Activated CD4-positive, alpha-beta T cell treated with anti-CD3 and anti-CD28 coated beads for 36 hours (primary cell): ENCODE results near the gene STS. TPM values are rescaled to one million over a fixed set of nuclear protein-coding genes. Genes with fewer than 3 reads are reported as not detected.

Source experiments
- ATAC-seq: fragments of 200-7000 bp; cut with Tn5 transposase; one replicate; pipeline ENCODE4 v1.10.0; 2021; ENCODE audit warnings: mild to moderate bottlenecking, moderate library complexity
- CTCF ChIA-PET: fragments of 350-600 bp; sonication (Branson Sonifier 250); formaldehyde crosslinking; loops from one replicate; lab custom pipeline; 2021; ENCODE audit warnings: antibody characterized with exemption; lab: Charles Lee
- POLR2A ChIA-PET: fragments of 350-600 bp; sonication (Branson Sonifier 250); formaldehyde crosslinking; loops from one replicate; lab custom pipeline; 2021; ENCODE audit warnings: antibody characterized with exemption, inconsistent platforms; lab: Charles Lee
- DNase-seq: peaks from one replicate; pipeline ENCODE4 v3.0.0-alpha.2; 2020
- H3K27ac Mint-ChIP-seq: one replicate; pipeline ENCODE4 v1.8.0; 2021; ENCODE audit warnings: mixed read lengths
- H3K27me3 Mint-ChIP-seq: one replicate; pipeline ENCODE4 v1.8.0; 2021; ENCODE audit warnings: mixed read lengths
- H3K36me3 Mint-ChIP-seq: one replicate; pipeline ENCODE4 v1.8.0; 2021; ENCODE audit warnings: low read depth, mixed read lengths
- H3K4me1 Mint-ChIP-seq: one replicate; pipeline ENCODE4 v1.8.0; 2021; ENCODE audit warnings: mixed read lengths
- H3K4me3 Mint-ChIP-seq: one replicate; pipeline ENCODE4 v1.8.0; 2021; ENCODE audit warnings: mild to moderate bottlenecking, moderate library complexity, mixed read lengths
- H3K9me3 Mint-ChIP-seq: one replicate; pipeline ENCODE4 v1.8.0; 2021; ENCODE audit warnings: low read depth, mixed read lengths
- intact Hi-C, 2 experiments: fragments of 100-400 bp; cut with DNase I in 1 of 2; cut with micrococcal nuclease in 1 of 2; formaldehyde crosslinking; loops; one replicate each; pipeline versions ENCODE4 v1.14.2 to v1.15.1; 2022 to 2024; cut with DNase I, micrococcal nuclease
- total RNA-seq, 2 experiments: library from RNA; stranded (reverse); gene quantifications; one replicate each; pipeline ENCODE4 v1.2.3, GENCODE V29; 2021

The STS gene
- total RNA-seq, 2 experiments from 2014 or later, result 0.50 to 0.70 TPM

- Mint-ChIP-seq H3K27me3 (no peaks in the 10 kb centered on the region), H3K4me1 (peaks cover 1% of the 10 kb centered on the region), H3K9me3 (no peaks in the 10 kb centered on the region), H3K36me3 (peaks cover 10% of the 10 kb centered on the region), H3K4me3 (no peak overlapping the region), H3K27ac (no peak overlapping the region)
- no peak for ATAC-seq
- intact Hi-C loops, result no loop called here
- CTCF ChIA-PET, result no interaction called here
- no peak for DNase-seq
- POLR2A ChIA-PET, result no interaction called here
These were observed 31.4 kb upstream of the STS start for GRCh38 chrX:7116081-7116480.

- Mint-ChIP-seq H3K4me1 (no peaks in the 10 kb centered on the region), H3K27me3 (no peaks in the 10 kb centered on the region), H3K9me3 (no peaks in the 10 kb centered on the region), H3K4me3 (no peak overlapping the region), H3K36me3 (peaks cover 10% of the 10 kb centered on the region), H3K27ac (no peak overlapping the region)
- intact Hi-C loops, result no loop called here
- ATAC-seq (no peak), DNase-seq (no peak)
- ChIA-PET POLR2A (no interaction called here), CTCF (no interaction called here)
These were observed 29.9 kb upstream of the STS start for GRCh38 chrX:7117587-7117986.

GRCh38 chrX:7119950-7120877 is 27.3 kb upstream of the STS start:
- DNase-seq, result no peak
- ATAC-seq, result no peak
- Mint-ChIP-seq H3K4me1 (no peaks in the 10 kb centered on the region), H3K9me3 (no peaks in the 10 kb centered on the region), H3K36me3 (peaks cover 10% of the 10 kb centered on the region), H3K4me3 (no peak overlapping the region), H3K27ac (no peak overlapping the region), H3K27me3 (no peaks in the 10 kb centered on the region)
- intact Hi-C loops, result no loop called here
- CTCF ChIA-PET, result no interaction called here
- POLR2A ChIA-PET, result no interaction called here

GRCh38 chrX:7120878-7121219 is 26.7 kb upstream of the STS start:
- DNase-seq, result no peak
- intact Hi-C loops, result no loop called here
- Mint-ChIP-seq H3K4me1 (no peaks in the 10 kb centered on the region), H3K9me3 (no peaks in the 10 kb centered on the region), H3K27ac (no peak overlapping the region), H3K4me3 (no peak overlapping the region), H3K36me3 (peaks cover 16% of the 10 kb centered on the region), H3K27me3 (no peaks in the 10 kb centered on the region)
- ChIA-PET CTCF (no interaction called here), POLR2A (no interaction called here)
- no peak for ATAC-seq

- no peak for DNase-seq
- Mint-ChIP-seq H3K9me3 (no peaks in the 10 kb centered on the region), H3K27ac (no peak overlapping the region), H3K4me1 (no peaks in the 10 kb centered on the region), H3K27me3 (no peaks in the 10 kb centered on the region), H3K36me3 (peaks cover 6% of the 10 kb centered on the region), H3K4me3 (no peak overlapping the region)
- intact Hi-C loops, result no loop called here
- CTCF ChIA-PET, result no interaction called here
- ATAC-seq, result no peak
- POLR2A ChIA-PET, result no interaction called here
These were observed 20.5 kb upstream of the STS start for GRCh38 chrX:7127056-7127455.

- intact Hi-C loops, result loop anchor here in 1 of 2 experiments (2.0 kb wide), 1 partner anchor 39 kb away; no protein-coding TSS in a partner anchor
- POLR2A ChIA-PET, result no interaction called here
- DNase-seq (no peak), ATAC-seq (no peak)
- peak overlapping the region; percentile 55 for H3K27ac Mint-ChIP-seq
- H3K4me1 Mint-ChIP-seq, result peaks cover 27% of the 10 kb centered on the region
- no peaks in the 10 kb centered on the region for H3K27me3 Mint-ChIP-seq
- H3K4me3 Mint-ChIP-seq, result no peak overlapping the region
- CTCF ChIA-PET, result no interaction called here
- H3K36me3 Mint-ChIP-seq, result peaks cover 1% of the 10 kb centered on the region
- no peaks in the 10 kb centered on the region for H3K9me3 Mint-ChIP-seq
These were observed 15.9 kb upstream of the STS start for GRCh38 chrX:7131621-7132020.

- Mint-ChIP-seq H3K27me3 (no peaks in the 10 kb centered on the region), H3K9me3 (no peaks in the 10 kb centered on the region), H3K27ac (peak overlapping the region; percentile 47), H3K4me1 (peaks cover 27% of the 10 kb centered on the region), H3K36me3 (peaks cover 1% of the 10 kb centered on the region), H3K4me3 (no peak overlapping the region)
- intact Hi-C loops, result loop anchor here in 1 of 2 experiments (2.0 kb wide), 1 partner anchor 38 kb away; no protein-coding TSS in a partner anchor
- ATAC-seq (no peak), DNase-seq (peak; percentile 53)
- ChIA-PET CTCF (interaction anchor here (2.6 kb wide), 1 partner anchor 14 kb away, joined by 9 read pairs; the partner anchor contains the start of gene STS), POLR2A (no interaction called here)
These were observed 15.0 kb upstream of the STS start for GRCh38 chrX:7132335-7133049.

GRCh38 chrX:7133050-7133440 is 14.5 kb upstream of the STS start:
- no peak for ATAC-seq
- ChIA-PET CTCF (interaction anchor here (2.6 kb wide), 1 partner anchor 13 kb away, joined by 9 read pairs; the partner anchor contains the start of gene STS), POLR2A (no interaction called here)
- Mint-ChIP-seq H3K36me3 (peaks cover 5% of the 10 kb centered on the region), H3K4me3 (no peak overlapping the region), H3K9me3 (no peaks in the 10 kb centered on the region), H3K4me1 (peaks cover 31% of the 10 kb centered on the region), H3K27ac (peak overlapping the region; percentile 47), H3K27me3 (no peaks in the 10 kb centered on the region)
- no peak for DNase-seq
- intact Hi-C loops, result loop anchor here in 1 of 2 experiments (2.0 kb wide), 1 partner anchor 38 kb away; no protein-coding TSS in a partner anchor

- POLR2A ChIA-PET, result no interaction called here
- intact Hi-C loops, result no loop called here
- no peaks in the 10 kb centered on the region for H3K9me3 Mint-ChIP-seq
These were observed 12.5 kb upstream of the STS start for GRCh38 chrX:7134981-7135380.

GRCh38 chrX:7139202-7140081 is 8.1 kb upstream of the STS start:
- ChIA-PET CTCF (no interaction called here), POLR2A (no interaction called here)
- intact Hi-C loops, result no loop called here
- Mint-ChIP-seq H3K36me3 (peaks cover 4% of the 10 kb centered on the region), H3K27me3 (no peaks in the 10 kb centered on the region), H3K4me1 (peaks cover 28% of the 10 kb centered on the region), H3K4me3 (no peak overlapping the region), H3K9me3 (no peaks in the 10 kb centered on the region), H3K27ac (no peak overlapping the region)
- DNase-seq (no peak), ATAC-seq (no peak)

More at GRCh38 chrX:7134981-7135380, 12.5 kb upstream of the STS start:
- DNase-seq (no peak), ATAC-seq (no peak)
- CTCF ChIA-PET, result interaction anchor here (2.6 kb wide), 1 partner anchor 12 kb away, joined by 9 read pairs; the partner anchor contains the start of gene STS
- Mint-ChIP-seq H3K27ac (no peak overlapping the region), H3K4me3 (no peak overlapping the region), H3K4me1 (peaks cover 36% of the 10 kb centered on the region), H3K27me3 (no peaks in the 10 kb centered on the region), H3K36me3 (peaks cover 5% of the 10 kb centered on the region)

GRCh38 chrX:7143076-7143475 is 4.4 kb upstream of the STS start:
- H3K36me3 Mint-ChIP-seq, result peaks cover under 1% of the 10 kb centered on the region
- CTCF ChIA-PET, result no interaction called here
- ATAC-seq (no peak), DNase-seq (no peak)
- H3K4me1 Mint-ChIP-seq, result peaks cover 23% of the 10 kb centered on the region
- H3K27ac Mint-ChIP-seq, result no peak overlapping the region
- no peaks in the 10 kb centered on the region for H3K27me3 Mint-ChIP-seq
- no peaks in the 10 kb centered on the region for H3K9me3 Mint-ChIP-seq
- POLR2A ChIA-PET, result no interaction called here
- intact Hi-C loops, result no loop called here
- no peak overlapping the region for H3K4me3 Mint-ChIP-seq
